Spleen (tissue), 11 donors: ENCODE data around the gene RGL1. TPM values are rescaled to one million over a fixed set of nuclear protein-coding genes. Genes with fewer than 3 reads are reported as not detected.

Experiments
- DNase-seq: peaks from one replicate; pipeline ENCODE4 v3.0.0-alpha.2; 2020
- H3K27ac ChIP-seq, 8 donors: fragments of 200-600 bp; sonication (generic) in 7 of 8; 1 replicate in 4 of 8; 2 replicates in 4 of 8; pipeline versions ENCODE4 v1.5.0 to v1.8.0; 2016 to 2021; ENCODE audit warnings: inconsistent platforms in 4 of 8, mild to moderate bottlenecking in 4 of 8, moderate library complexity in 1 of 8
- H3K27me3 ChIP-seq, 7 donors: fragments of 200-600 bp; sonication (generic) in 6 of 7; replicated peaks in 1 of 7; 1 replicate in 4 of 7; 2 replicates in 3 of 7; pipeline versions ENCODE4 v1.5.0 to v1.8.0; 2016 to 2021; ENCODE audit warnings: inconsistent platforms in 3 of 7, mild to moderate bottlenecking in 1 of 7
- H3K36me3 ChIP-seq, 6 donors: fragments of 200-600 bp; sonication (generic) in 5 of 6; 1 replicate in 4 of 6; 2 replicates in 2 of 6; pipeline versions ENCODE4 v1.5.0 to v1.8.0; 2016 to 2021; ENCODE audit warnings: inconsistent platforms in 2 of 6
- H3K4me1 ChIP-seq, 6 donors: fragments of 200-600 bp; sonication (generic) in 5 of 6; 1 replicate in 3 of 6; 2 replicates in 3 of 6; pipeline versions ENCODE4 v1.5.0 to v1.8.0; 2016 to 2021; ENCODE audit warnings: inconsistent platforms in 3 of 6
- H3K4me3 ChIP-seq, 8 donors: fragments of 200-600 bp; sonication (generic) in 7 of 8; 1 replicate in 4 of 8; 2 replicates in 4 of 8; pipeline versions ENCODE4 v1.5.0 to v1.8.0; 2016 to 2021; ENCODE audit warnings: inconsistent platforms in 4 of 8, mild to moderate bottlenecking in 4 of 8, moderate library complexity in 2 of 8
- H3K9me3 ChIP-seq, 8 donors: fragments of 200-600 bp; sonication (generic) in 7 of 8; 1 replicate in 4 of 8; 2 replicates in 4 of 8; pipeline versions ENCODE4 v1.5.0 to v1.8.0; 2016 to 2021; ENCODE audit warnings: inconsistent platforms in 4 of 8
- POLR2A ChIP-seq, 3 donors: fragments of 450-650 bp; IDR thresholded peaks; one replicate each; pipeline ENCODE4 v1.5.1; 2017; ENCODE audit warnings: antibody characterized with exemption in 3 of 3, mild to moderate bottlenecking in 1 of 3
- POLR2AphosphoS5 ChIP-seq, 3 donors: sonication (generic); formaldehyde crosslinking; IDR thresholded peaks; one replicate each; pipeline ENCODE4 v1.5.1; 2017; ENCODE audit warnings: antibody characterized with exemption in 3 of 3
- WGBS, 5 donors: extraction: QIAGEN DNeasy Blood & Tissue Kit in 3 of 5; methylation state at CpG; one replicate each; pipeline versions ENCODE4 v1.1.5 to v1.1.7; 2013 to 2018; 5-methylcytosine and 5-hydroxymethylcytosine counted together
- intact Hi-C: fragments of 100-400 bp; cut with DNase I; formaldehyde crosslinking; loops from one replicate; pipeline ENCODE4 v1.15.0; 2023; ENCODE audit warnings: low total_unique reads
- polyA plus RNA-seq, 3 donors: library from polyadenylated mRNA; stranded (reverse); fragments of 200-250 nt; gene quantifications; one replicate each; pipeline ENCODE4 v1.2.1, GENCODE V29; 2013
- total RNA-seq, 7 donors: library from RNA; depleted of rRNA in 3 of 7; stranded (reverse); fragments of >200 nt in 3 of 7; fragmentation: NEBNext Ultra II Directional in 4 of 7; extraction: Animal tissue kit (Norgen Biotek cat#: 25700) in 4 of 7; gene quantifications; one replicate each; pipeline versions ENCODE4 v1.1.0 to v1.2.1, GENCODE V29; 2016 to 2021
- TF ChIP-seq, protein P1 (sequence below), 11 experiments: fragments of 200-600 bp in 7 of 11; fragments of 450-650 bp in 4 of 11; sonication (generic) in 4 of 11; IDR thresholded peaks in 8 of 11; conservative IDR thresholded peaks in 3 of 11; 1 replicate in 7 of 11; 2 replicates in 4 of 11; pipeline versions ENCODE4 v1.4.0 to v1.8.0; 2016 to 2021; ENCODE audit warnings: antibody characterized with exemption in 11 of 11, inconsistent platforms in 4 of 11, mild to moderate bottlenecking in 1 of 11
- donor health status: healthy with polysubstance abuse.
- donor health status: DM: no; HTN: no; CAD: no; lungs with moderate emphysema.
- donor health status: DM: no; HTN: no; CAD: no.
- donor health status: Bipolar disorder and iron deficiency.
- donor health status: healthy.
- donor health status: DM: no; HTN: no; CAD: no.
- donor health status: DM: yes; HTN: yes; CAD: no.

RGL1 gene
- total and polyA plus RNA-seq, 10 donors: 14.3 to 126 (median 71.4) TPM

GRCh38 chr1:183934314-183934713 lies 129.4 kb downstream of the RGL1 start:
- Histone ChIP-seq H3K36me3 (peaks cover 0 to 12% (median 0%) of the 10 kb centered on the region in 6 donors), H3K9me3 (no peaks in the 10 kb centered on the region), H3K27me3 (no peaks in the 10 kb centered on the region), H3K4me1 (no peaks in the 10 kb centered on the region), H3K27ac (no peak overlapping the region), H3K4me3 (no peak overlapping the region)
- intact Hi-C loops: no loop called here
- 47 to 73% (median 61%) methylated on average over 6 of the region's 6 CpGs for WGBS, 5 donors
- DNase-seq: no peak
- no peak for TF ChIP-seq POLR2AphosphoS5 (IDR thresholded peaks at IDR 0.05)
- TF ChIP-seq POLR2A (IDR thresholded peaks at IDR 0.05): no peak
- TF ChIP-seq, protein P1, sequence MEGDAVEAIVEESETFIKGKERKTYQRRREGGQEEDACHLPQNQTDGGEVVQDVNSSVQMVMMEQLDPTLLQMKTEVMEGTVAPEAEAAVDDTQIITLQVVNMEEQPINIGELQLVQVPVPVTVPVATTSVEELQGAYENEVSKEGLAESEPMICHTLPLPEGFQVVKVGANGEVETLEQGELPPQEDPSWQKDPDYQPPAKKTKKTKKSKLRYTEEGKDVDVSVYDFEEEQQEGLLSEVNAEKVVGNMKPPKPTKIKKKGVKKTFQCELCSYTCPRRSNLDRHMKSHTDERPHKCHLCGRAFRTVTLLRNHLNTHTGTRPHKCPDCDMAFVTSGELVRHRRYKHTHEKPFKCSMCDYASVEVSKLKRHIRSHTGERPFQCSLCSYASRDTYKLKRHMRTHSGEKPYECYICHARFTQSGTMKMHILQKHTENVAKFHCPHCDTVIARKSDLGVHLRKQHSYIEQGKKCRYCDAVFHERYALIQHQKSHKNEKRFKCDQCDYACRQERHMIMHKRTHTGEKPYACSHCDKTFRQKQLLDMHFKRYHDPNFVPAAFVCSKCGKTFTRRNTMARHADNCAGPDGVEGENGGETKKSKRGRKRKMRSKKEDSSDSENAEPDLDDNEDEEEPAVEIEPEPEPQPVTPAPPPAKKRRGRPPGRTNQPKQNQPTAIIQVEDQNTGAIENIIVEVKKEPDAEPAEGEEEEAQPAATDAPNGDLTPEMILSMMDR (IDR thresholded peaks at IDR 0.05 in 8 of 11, conservative IDR thresholded peaks at IDR 0.05 in 3 of 11): no peak

DNA sequence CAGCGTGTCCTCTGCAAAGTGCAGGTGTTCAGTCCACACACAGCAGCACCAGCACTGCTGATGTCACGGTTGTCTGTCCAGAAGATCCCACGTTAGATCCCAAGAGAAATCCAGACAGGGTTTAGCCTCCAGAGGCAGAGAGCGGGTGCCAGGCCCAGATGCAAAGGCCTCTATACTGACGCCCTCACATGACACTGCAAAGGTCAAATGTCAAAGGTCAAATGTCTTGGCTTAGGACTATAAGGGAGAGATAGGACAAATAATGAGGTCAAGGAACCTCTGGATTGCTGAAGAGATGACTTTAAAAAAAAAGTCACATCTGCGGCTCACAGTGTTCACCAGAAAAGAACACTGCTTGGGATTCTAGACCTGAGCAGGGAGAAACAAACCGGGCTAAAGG lies 131.1 kb downstream of the RGL1 start:
- no peak overlapping the region for H3K4me3 ChIP-seq
- no peaks in the 10 kb centered on the region for H3K27me3 ChIP-seq
- H3K9me3 ChIP-seq: no peaks in the 10 kb centered on the region
- H3K4me1 ChIP-seq: no peaks in the 10 kb centered on the region
- H3K36me3 ChIP-seq: no peaks in the 10 kb centered on the region
- 82 to 95% (median 92%) methylated on average over 7 of the region's 7 CpGs for WGBS, 5 donors
- TF ChIP-seq POLR2AphosphoS5 (IDR thresholded peaks at IDR 0.05) (no peak), POLR2A (IDR thresholded peaks at IDR 0.05) (no peak)
- TF ChIP-seq, protein P1 (IDR thresholded peaks at IDR 0.05 in 8 of 11, conservative IDR thresholded peaks at IDR 0.05 in 3 of 11): no peak
- DNase-seq: no peak
- intact Hi-C loops: no loop called here
- no peak overlapping the region for H3K27ac ChIP-seq

GRCh38 chr1:183936791-183937190 lies 131.9 kb downstream of the RGL1 start:
- no peaks in the 10 kb centered on the region for H3K4me1 ChIP-seq
- no peaks in the 10 kb centered on the region for H3K9me3 ChIP-seq
- DNase-seq: no peak
- no peaks in the 10 kb centered on the region for H3K36me3 ChIP-seq
- intact Hi-C loops: no loop called here
- H3K27ac ChIP-seq: no peak overlapping the region
- no peak overlapping the region for H3K4me3 ChIP-seq
- no peaks in the 10 kb centered on the region for H3K27me3 ChIP-seq
- 69 to 88% (median 79%) methylated on average over 7 of the region's 7 CpGs for WGBS, 5 donors
- TF ChIP-seq POLR2AphosphoS5 (IDR thresholded peaks at IDR 0.05) (no peak), POLR2A (IDR thresholded peaks at IDR 0.05) (no peak)
- TF ChIP-seq, protein P1 (IDR thresholded peaks at IDR 0.05 in 8 of 11, conservative IDR thresholded peaks at IDR 0.05 in 3 of 11): no peak

DNA sequence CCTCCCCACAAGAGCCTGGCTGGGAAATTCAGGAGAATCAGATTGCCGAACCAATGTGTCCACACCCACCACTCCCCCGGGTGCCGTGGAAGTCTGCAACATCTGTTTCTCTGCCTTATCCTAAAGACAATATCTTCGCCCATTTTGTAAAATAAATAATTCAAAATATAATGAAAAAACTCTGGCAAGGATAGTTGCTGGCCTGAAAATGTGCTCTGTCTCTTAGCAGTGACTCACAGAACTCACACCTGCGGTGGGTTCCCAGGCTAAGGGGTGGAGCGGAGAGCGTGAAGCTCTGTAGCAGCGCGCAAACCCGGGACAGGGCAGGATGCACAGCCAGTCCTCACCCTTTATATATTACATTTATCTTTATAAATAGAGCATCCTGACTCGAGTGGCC lies 132.7 kb downstream of the RGL1 start:
- Histone ChIP-seq H3K9me3 (no peaks in the 10 kb centered on the region), H3K4me3 (no peak overlapping the region), H3K27ac (no peak overlapping the region), H3K27me3 (no peaks in the 10 kb centered on the region), H3K36me3 (no peaks in the 10 kb centered on the region), H3K4me1 (no peaks in the 10 kb centered on the region)
- TF ChIP-seq, protein P1 (IDR thresholded peaks at IDR 0.05 in 8 of 11, conservative IDR thresholded peaks at IDR 0.05 in 3 of 11): no peak
- TF ChIP-seq POLR2A (IDR thresholded peaks at IDR 0.05): no peak
- no peak for TF ChIP-seq POLR2AphosphoS5 (IDR thresholded peaks at IDR 0.05)
- intact Hi-C loops: no loop called here
- WGBS, 5 donors: 88 to 93% (median 92%) methylated on average over 11 of the region's 11 CpGs
- DNase-seq: no peak
